Posterior cingulate gyrus (tissue), 11 donors: ENCODE results near the gene RGPD3.

Experiments used
- DNase-seq, 10 donors: peaks; one replicate each; pipeline versions ENCODE4 v3.0.0 to v3.0.0-alpha.2; 2020 to 2021; ENCODE audit warnings: mixed read lengths in 3 of 10
- intact Hi-C: fragments of 100-400 bp; cut with DNase I; formaldehyde crosslinking; loops from one replicate; pipeline ENCODE4 v1.15.1; 2023

Gene RGPD3

DNA sequence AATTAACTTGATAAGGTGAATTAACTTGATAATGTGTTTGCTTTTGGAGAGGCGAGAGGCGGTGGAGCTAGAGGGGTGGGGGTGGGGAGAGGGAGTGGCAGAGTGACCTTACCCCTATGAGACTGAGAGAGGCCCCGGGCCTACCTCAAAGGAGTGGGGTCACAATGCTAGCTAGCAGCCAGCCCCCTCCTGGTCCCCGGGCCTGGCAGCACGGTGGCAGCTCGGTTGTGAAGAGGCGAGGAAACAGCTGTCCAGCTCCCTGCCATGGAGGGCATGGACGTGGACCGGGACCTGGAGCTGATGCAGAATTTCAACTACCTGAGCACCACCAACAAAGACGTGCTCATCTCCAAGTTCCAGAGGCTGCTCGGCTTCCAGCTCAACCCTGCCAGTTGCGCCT is 123.9 kb downstream of the RGPD3 start:
- no peak for DNase-seq
- intact Hi-C loops, result no loop called here

DNA sequence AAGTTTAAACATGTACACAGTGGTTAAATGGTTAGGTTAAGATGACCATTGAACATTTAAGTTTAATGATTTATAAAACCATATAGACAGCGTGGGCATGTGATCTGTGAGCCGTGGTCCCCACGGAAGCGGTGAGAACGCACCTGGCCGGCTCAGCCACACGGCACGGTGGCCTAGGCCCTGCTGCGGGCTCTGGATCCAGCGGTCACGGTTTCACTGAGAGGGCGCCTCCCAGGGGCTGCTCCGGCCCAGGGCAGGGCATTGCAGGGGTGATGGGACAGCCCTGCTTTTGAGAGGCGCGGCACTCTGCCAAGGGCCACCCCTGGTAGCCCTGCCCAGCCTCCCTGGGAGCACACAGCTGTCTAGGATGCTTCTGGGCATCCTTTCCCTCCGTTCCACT is 124.9 kb downstream of the RGPD3 start:
- no peak for DNase-seq
- intact Hi-C loops, result no loop called here

DNA sequence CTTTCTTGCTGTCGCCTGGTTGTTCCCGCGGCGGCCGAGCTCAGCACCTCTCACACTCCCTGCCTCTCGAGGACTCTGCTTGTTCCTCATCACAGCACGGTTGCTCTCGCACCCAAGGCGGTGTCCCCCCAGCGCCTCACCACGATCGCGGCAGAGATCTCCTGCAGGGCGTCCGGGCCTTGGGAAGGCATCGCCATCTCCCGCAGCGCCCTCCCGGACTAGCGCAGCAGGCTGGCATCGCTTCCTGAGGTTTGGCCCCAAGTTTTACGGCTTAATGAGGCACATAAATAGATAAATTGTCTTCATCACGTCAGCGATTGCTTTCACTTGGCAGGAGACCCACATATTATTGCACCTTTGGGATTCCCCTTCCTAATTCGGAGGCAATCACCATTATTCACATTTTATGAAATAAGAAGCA is 125.4 kb downstream of the RGPD3 start:
- no peak for DNase-seq

DNA sequence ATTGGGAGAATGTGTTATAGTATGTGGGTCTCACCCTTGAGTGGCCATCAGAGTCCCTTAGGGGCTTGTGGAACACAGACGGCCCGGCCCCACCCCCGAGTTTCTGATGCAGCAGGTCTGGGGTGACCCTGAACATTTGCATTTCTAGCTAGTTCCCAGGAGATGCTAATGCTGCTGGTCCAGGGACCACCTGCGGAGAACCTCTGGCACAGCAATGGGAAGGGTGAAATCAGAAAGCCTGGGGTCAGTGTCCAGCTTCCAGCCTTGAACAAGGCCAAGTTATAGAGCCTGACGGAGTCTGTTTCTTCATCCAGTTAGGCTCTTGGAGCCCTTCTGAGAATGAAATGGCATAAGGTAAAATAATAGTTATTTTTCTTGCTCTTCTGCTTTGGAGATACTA is 126.5 kb downstream of the RGPD3 start:
- DNase-seq, result no peak
- intact Hi-C loops, result no loop called here

More for the DNA sequence above, 125.4 kb downstream of the RGPD3 start:
- intact Hi-C loops, result no loop called here
